Left ventricle myocardium inferior (tissue), 1 donor: ENCODE measurements around the gene THSD4. TPM values are rescaled to one million over a fixed set of nuclear protein-coding genes. Genes with fewer than 3 reads are reported as not detected.
A peak's percentile ranks its signal among the peaks of the same experiment; 100 is the strongest.

Experiments used
- DNase-seq: peaks from one replicate; pipeline ENCODE4 v3.0.0-alpha.2; 2020
- H3K27ac ChIP-seq: fragments of 200-600 bp; replicated peaks from 2 replicates; pipeline ENCODE4 v1.8.0; 2021
- H3K27me3 ChIP-seq: fragments of 200-600 bp; 2 replicates; pipeline ENCODE4 v1.8.0; 2021; ENCODE audit warnings: low read depth
- H3K36me3 ChIP-seq: fragments of 200-600 bp; 2 replicates; pipeline ENCODE4 v1.8.0; 2021
- H3K4me1 ChIP-seq: fragments of 200-600 bp; 2 replicates; pipeline ENCODE4 v1.8.0; 2021
- H3K4me3 ChIP-seq: fragments of 200-600 bp; 2 replicates; pipeline ENCODE4 v1.8.0; 2021; ENCODE audit warnings: mild to moderate bottlenecking, moderate library complexity
- H3K9me3 ChIP-seq: fragments of 200-600 bp; replicated peaks from 2 replicates; pipeline ENCODE4 v1.8.0; 2021
- intact Hi-C: fragments of 100-400 bp; cut with micrococcal nuclease; formaldehyde crosslinking; loops from one replicate; pipeline ENCODE4 v1.11.0; 2022
- total RNA-seq: library from RNA; stranded (reverse); fragmentation: NEBNext Ultra II Directional; extraction: Animal tissue kit (Norgen Biotek cat#: 25700); gene quantifications from one replicate; pipeline ENCODE4 v1.2.1, GENCODE V29; 2021
- TF ChIP-seq, protein P1 (sequence below): fragments of 200-600 bp; IDR thresholded peaks from 2 replicates; pipeline ENCODE4 v1.8.0; 2021; ENCODE audit warnings: antibody characterized with exemption, mild to moderate bottlenecking, borderline replicate concordance
- donor health status: DM: no; HTN: yes; CAD: no; lungs with severe emphysema.

THSD4 gene
- total RNA-seq, 1 donor from 2014 or later, result 95.8 TPM

DNA sequence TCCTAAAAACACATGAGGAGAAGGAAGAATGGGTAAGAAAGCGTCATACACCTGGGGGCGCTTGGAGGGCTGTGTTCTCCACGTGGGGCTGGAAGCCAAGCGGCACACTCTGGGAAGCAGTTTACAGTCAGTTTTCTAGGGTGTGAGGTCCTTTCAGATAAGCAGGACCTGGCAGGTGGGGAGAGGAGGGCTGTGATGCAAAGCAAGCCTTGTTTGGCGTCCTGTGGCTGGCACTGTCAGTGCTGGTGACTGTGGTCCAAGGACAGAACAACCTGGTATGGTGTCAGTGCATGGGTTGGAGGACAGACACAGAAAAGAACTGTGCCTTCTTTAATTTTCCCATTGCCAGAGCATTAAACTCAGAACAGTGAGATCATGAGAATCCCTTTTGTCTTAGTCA lies 434.4 kb downstream of the THSD4 start:
- H3K36me3 ChIP-seq, result peaks cover 3% of the 10 kb centered on the region
- H3K27me3 ChIP-seq, result no peaks in the 10 kb centered on the region
- peak overlapping the region; percentile 14 for H3K4me3 ChIP-seq
- peaks cover 44% of the 10 kb centered on the region for H3K4me1 ChIP-seq
- intact Hi-C loops, result no loop called here
- TF ChIP-seq, protein P1, sequence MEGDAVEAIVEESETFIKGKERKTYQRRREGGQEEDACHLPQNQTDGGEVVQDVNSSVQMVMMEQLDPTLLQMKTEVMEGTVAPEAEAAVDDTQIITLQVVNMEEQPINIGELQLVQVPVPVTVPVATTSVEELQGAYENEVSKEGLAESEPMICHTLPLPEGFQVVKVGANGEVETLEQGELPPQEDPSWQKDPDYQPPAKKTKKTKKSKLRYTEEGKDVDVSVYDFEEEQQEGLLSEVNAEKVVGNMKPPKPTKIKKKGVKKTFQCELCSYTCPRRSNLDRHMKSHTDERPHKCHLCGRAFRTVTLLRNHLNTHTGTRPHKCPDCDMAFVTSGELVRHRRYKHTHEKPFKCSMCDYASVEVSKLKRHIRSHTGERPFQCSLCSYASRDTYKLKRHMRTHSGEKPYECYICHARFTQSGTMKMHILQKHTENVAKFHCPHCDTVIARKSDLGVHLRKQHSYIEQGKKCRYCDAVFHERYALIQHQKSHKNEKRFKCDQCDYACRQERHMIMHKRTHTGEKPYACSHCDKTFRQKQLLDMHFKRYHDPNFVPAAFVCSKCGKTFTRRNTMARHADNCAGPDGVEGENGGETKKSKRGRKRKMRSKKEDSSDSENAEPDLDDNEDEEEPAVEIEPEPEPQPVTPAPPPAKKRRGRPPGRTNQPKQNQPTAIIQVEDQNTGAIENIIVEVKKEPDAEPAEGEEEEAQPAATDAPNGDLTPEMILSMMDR, result no peak
- H3K9me3 ChIP-seq, result no peaks in the 10 kb centered on the region
- DNase-seq, result peak; percentile 68
- H3K27ac ChIP-seq, result peak overlapping the region; percentile 89

GRCh38 chr15:71551566-71551965 lies 436.3 kb downstream of the THSD4 start:
- Histone ChIP-seq H3K9me3 (peaks cover 1% of the 10 kb centered on the region), H3K4me1 (peaks cover 44% of the 10 kb centered on the region), H3K36me3 (no peaks in the 10 kb centered on the region), H3K4me3 (no peak overlapping the region), H3K27me3 (no peaks in the 10 kb centered on the region), H3K27ac (peak overlapping the region; percentile 89)
- intact Hi-C loops, result no loop called here
- no peak for DNase-seq
- TF ChIP-seq, protein P1, result no peak

GRCh38 chr15:71559098-71559497 lies 443.8 kb downstream of the THSD4 start:
- Histone ChIP-seq H3K4me3 (no peak overlapping the region), H3K36me3 (no peaks in the 10 kb centered on the region), H3K4me1 (no peaks in the 10 kb centered on the region), H3K9me3 (peaks cover 12% of the 10 kb centered on the region), H3K27me3 (no peaks in the 10 kb centered on the region), H3K27ac (no peak overlapping the region)
- DNase-seq, result no peak
- TF ChIP-seq, protein P1, result no peak
- intact Hi-C loops, result no loop called here

DNA sequence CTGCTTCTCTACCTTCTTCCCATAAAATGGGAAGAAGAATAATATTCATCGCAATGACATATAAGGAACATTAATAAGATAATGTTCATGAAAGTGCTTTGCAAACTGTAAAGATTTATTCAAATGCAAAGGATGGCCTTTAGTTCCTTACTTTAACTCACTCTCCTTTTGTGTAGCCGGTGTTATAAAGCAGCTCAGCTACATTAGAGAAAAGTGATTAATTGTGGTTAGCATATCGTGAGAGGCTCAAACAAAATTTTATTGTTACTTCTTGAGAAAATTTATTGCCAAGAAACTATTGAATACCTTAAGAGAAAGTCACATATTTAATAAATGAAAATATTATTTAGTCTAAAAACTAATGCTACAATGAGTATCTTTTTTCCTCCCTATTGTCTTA lies 444.3 kb downstream of the THSD4 start:
- Histone ChIP-seq H3K36me3 (no peaks in the 10 kb centered on the region), H3K27me3 (no peaks in the 10 kb centered on the region), H3K4me1 (no peaks in the 10 kb centered on the region), H3K27ac (no peak overlapping the region), H3K4me3 (no peak overlapping the region), H3K9me3 (peaks cover 12% of the 10 kb centered on the region)
- intact Hi-C loops, result no loop called here
- DNase-seq, result no peak
- TF ChIP-seq, protein P1, result no peak

DNA sequence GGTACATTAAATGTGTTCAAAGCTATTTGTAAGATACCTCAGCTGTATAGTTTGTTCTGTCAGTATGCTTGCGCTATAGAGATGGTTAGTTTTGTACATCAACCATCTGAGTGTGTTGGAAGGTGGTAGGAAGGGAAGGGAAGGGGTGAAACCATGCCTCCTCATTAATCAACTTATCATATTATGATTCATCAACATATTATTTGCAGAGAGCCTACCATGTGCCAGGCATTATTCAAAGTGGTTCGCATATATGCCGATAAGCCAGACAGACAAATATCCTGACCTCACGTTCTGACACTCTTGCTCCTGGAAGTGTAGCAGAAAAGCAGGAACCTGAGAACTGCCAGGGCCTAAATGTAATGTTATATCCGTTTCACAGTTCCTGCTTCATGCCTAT lies 447.0 kb downstream of the THSD4 start:
- TF ChIP-seq, protein P1, result no peak
- DNase-seq, result no peak
- Histone ChIP-seq H3K4me1 (peaks cover 18% of the 10 kb centered on the region), H3K36me3 (no peaks in the 10 kb centered on the region), H3K27ac (no peak overlapping the region), H3K27me3 (no peaks in the 10 kb centered on the region), H3K9me3 (peaks cover 5% of the 10 kb centered on the region), H3K4me3 (no peak overlapping the region)
- intact Hi-C loops, result no loop called here

GRCh38 chr15:71564217-71564616 lies 448.9 kb downstream of the THSD4 start:
- intact Hi-C loops, result no loop called here
- H3K4me1 ChIP-seq, result peaks cover 19% of the 10 kb centered on the region
- TF ChIP-seq, protein P1, result no peak
- H3K4me3 ChIP-seq, result no peak overlapping the region
- no peaks in the 10 kb centered on the region for H3K9me3 ChIP-seq
- no peak for DNase-seq
- H3K27me3 ChIP-seq, result no peaks in the 10 kb centered on the region
- H3K27ac ChIP-seq, result no peak overlapping the region
- no peaks in the 10 kb centered on the region for H3K36me3 ChIP-seq
